Activated CD8-positive, alpha-beta memory T cell treated with anti-CD3 and anti-CD28 coated beads, Interleukin-2, amount 10 ng/mL, durations not matched to agents 7 days and 5 days (primary cell): ENCODE data around the gene ZNF213. TPM values are rescaled to one million over a fixed set of nuclear protein-coding genes. Genes with fewer than 3 reads are reported as not detected.

Source experiments
- ATAC-seq: fragments of 150-1000 bp; cut with Tn5 transposase; one replicate; pipeline ENCODE4 v1.10.0; 2021; ENCODE audit warnings: moderate library complexity
- CTCF ChIA-PET: fragments of 350-600 bp; sonication (Branson Sonifier 250); formaldehyde crosslinking; loops from one replicate; lab custom pipeline; 2021; ENCODE audit warnings: antibody characterized with exemption; lab: Charles Lee
- DNase-seq: peaks from one replicate; pipeline ENCODE4 v3.0.0-alpha.2; 2020
- H3K27ac Mint-ChIP-seq: one replicate; pipeline ENCODE4 v1.8.0; 2021; ENCODE audit warnings: mild to moderate bottlenecking, mixed read lengths
- H3K27me3 Mint-ChIP-seq: one replicate; pipeline ENCODE4 v1.8.0; 2021; ENCODE audit warnings: mixed read lengths
- H3K36me3 Mint-ChIP-seq: one replicate; pipeline ENCODE4 v1.8.0; 2021; ENCODE audit warnings: mild to moderate bottlenecking, mixed read lengths
- H3K4me1 Mint-ChIP-seq: one replicate; pipeline ENCODE4 v1.8.0; 2021; ENCODE audit warnings: mixed read lengths
- H3K4me3 Mint-ChIP-seq: one replicate; pipeline ENCODE4 v1.8.0; 2021; ENCODE audit warnings: mild to moderate bottlenecking, moderate library complexity, mixed read lengths
- H3K9me3 Mint-ChIP-seq: one replicate; pipeline ENCODE4 v1.8.0; 2022; ENCODE audit warnings: low read depth, mixed read lengths
- total RNA-seq, 2 experiments: library from RNA; stranded (reverse); gene quantifications; one replicate each; pipeline ENCODE4 v1.2.3, GENCODE V29; 2021

Gene ZNF213, protein sequence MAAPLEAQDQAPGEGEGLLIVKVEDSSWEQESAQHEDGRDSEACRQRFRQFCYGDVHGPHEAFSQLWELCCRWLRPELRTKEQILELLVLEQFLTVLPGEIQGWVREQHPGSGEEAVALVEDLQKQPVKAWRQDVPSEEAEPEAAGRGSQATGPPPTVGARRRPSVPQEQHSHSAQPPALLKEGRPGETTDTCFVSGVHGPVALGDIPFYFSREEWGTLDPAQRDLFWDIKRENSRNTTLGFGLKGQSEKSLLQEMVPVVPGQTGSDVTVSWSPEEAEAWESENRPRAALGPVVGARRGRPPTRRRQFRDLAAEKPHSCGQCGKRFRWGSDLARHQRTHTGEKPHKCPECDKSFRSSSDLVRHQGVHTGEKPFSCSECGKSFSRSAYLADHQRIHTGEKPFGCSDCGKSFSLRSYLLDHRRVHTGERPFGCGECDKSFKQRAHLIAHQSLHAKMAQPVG
- 10 to 100 TPM; 10.6 to 12.3 TPM for total RNA-seq

DNA sequence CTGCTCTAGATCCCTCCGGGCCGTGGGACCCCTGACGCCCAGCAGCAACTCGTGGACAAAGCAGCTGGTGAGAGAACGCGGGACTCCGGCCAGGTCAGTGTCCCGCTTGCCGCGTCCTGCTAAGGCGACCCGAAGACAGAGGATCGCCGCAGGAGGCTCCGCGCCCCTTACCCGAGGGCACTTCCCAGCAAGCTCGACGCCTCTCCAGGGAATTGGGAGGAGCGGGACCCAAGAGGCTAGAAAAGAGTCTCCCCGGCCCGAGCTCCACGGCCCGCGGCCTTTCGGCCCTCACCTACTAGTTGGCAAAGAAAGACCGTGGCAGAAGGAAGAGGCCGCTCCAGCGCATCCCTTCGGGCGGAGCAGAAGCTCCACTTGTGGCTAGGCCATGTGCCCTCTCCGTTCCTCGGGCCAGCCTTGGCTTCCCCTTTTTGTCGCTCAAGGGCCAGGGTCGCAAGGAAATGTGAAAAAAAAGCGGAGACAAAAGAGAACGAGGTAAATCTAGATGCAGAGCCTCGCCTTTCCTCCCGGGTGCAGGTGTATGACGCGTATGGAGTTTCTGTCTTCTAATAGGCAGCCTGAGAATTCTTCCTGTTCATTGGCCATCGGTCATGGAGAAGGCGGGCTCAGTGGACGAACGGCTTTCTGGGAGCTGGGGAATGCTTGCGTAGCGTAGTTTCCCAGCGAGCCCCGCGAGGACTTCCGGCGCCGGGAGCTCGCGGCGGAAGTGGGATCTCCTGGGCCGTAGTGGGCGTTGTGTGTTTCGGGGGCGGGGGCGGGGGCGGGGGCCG lies at the start of gene ZNF213:
Gene ZNF213 (plus strand): TSS at position 692 of the 788 bp plus-strand sequence. CDS start 2,252 bp downstream, outside the sequence.
- Mint-ChIP-seq H3K4me3 (peak within 1 kb of the TSS; percentile 93), H3K27ac (peak within 1 kb of the TSS; percentile 97), H3K4me1 (peaks cover 34% of the 10 kb centered on the region), H3K27me3 (no peaks in the 10 kb centered on the region), H3K36me3 (peaks cover 12% of the 10 kb centered on the region), H3K9me3 (no peaks in the 10 kb centered on the region)
- ATAC-seq (peak; percentile 95), DNase-seq (peak; percentile 98)
- CTCF ChIA-PET: interaction anchor here (0.9 to 14.3 kb wide), 22 partner anchors 9 to 150 kb away, joined by 3 to 400 read pairs (median 4); partner anchors contain the start of genes IL32 and ZSCAN10

DNA sequence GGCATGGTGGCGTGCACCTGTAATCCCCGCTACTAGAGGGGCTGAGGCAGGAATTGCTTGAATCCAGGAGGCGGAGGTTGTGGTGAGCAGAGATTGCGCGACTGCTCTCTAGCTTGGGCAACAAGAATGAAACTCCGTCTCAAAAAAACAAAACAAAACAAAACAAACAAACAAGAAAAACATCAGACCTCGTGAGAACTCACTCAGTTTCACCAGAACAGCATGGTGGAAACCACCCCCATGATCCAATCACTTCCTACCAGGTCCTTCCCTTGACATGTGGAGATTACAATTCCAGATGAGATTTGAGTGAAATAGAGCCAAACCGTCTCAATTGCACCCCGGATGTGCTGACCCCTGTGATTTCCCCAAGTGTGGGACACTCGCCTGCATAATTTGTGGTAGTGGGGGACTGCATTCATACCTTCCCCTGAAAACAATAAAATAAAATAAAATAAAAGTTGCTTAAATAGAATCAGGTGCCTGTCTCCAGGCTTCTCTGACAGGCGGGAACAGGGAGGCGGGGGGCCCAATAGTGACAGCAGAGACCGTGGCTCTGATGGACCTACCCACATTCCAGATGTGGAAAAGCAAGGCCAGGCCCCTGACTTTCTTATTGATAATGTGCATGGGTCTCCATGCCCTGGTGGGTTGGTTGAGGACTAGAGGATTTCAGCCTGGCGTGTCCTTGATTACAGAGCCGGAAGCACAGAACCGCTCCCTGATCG lies 48.8 kb upstream of the ZNF213 start:
- Mint-ChIP-seq H3K4me1 (peaks cover 36% of the 10 kb centered on the region), H3K9me3 (no peaks in the 10 kb centered on the region), H3K36me3 (peaks cover 12% of the 10 kb centered on the region), H3K27ac (peak overlapping the region; percentile 2), H3K4me3 (no peak overlapping the region), H3K27me3 (no peaks in the 10 kb centered on the region)
- DNase-seq: no peak
- CTCF ChIA-PET: interaction anchor here (1.5 kb wide), 1 partner anchor 10 kb away, joined by 6 read pairs; no protein-coding TSS in a partner anchor
- no peak for ATAC-seq

DNA sequence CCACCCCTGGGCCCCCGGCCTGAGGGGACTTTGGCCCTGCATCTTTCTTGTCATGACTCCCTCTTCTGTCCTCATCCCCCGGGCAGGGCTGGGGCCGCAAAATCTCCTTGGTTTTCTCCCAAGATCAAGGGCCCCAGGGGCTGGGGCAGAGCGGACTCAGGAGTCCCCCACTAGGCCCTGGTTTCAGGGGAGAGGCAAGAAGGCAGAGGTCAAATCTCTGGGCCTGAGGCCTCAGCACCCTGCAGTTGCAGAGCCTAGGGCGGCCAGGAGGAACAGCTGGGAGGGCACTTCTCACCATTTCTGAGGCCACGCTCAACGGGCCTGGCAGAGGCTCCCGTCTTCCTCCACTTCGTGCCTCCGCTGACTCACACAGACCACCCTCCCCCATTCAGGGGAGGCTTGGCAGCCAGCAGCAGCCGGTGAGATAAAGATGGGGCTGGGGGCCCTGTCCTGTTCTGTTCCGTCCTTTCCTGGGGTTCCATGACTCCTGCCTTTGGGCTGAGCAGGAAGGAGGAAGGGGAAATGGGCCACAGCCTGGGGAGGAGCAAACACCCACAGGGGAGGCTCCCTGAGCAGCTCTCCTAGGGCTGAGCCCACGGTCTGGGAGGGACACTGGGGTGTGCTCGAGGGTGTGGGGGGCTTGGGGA lies 48.1 kb upstream of the ZNF213 start:
- ATAC-seq (peak; percentile 12), DNase-seq (no peak)
- H3K4me3 Mint-ChIP-seq: no peak overlapping the region
- H3K9me3 Mint-ChIP-seq: no peaks in the 10 kb centered on the region
- H3K27ac Mint-ChIP-seq: no peak overlapping the region
- H3K27me3 Mint-ChIP-seq: no peaks in the 10 kb centered on the region
- CTCF ChIA-PET: interaction anchor here (1.2 to 2.2 kb wide), 5 partner anchors 9 to 55 kb away, joined by 3 to 6 read pairs (median 5); no protein-coding TSS in a partner anchor
- H3K36me3 Mint-ChIP-seq: peaks cover 10% of the 10 kb centered on the region
- H3K4me1 Mint-ChIP-seq: peaks cover 36% of the 10 kb centered on the region

DNA sequence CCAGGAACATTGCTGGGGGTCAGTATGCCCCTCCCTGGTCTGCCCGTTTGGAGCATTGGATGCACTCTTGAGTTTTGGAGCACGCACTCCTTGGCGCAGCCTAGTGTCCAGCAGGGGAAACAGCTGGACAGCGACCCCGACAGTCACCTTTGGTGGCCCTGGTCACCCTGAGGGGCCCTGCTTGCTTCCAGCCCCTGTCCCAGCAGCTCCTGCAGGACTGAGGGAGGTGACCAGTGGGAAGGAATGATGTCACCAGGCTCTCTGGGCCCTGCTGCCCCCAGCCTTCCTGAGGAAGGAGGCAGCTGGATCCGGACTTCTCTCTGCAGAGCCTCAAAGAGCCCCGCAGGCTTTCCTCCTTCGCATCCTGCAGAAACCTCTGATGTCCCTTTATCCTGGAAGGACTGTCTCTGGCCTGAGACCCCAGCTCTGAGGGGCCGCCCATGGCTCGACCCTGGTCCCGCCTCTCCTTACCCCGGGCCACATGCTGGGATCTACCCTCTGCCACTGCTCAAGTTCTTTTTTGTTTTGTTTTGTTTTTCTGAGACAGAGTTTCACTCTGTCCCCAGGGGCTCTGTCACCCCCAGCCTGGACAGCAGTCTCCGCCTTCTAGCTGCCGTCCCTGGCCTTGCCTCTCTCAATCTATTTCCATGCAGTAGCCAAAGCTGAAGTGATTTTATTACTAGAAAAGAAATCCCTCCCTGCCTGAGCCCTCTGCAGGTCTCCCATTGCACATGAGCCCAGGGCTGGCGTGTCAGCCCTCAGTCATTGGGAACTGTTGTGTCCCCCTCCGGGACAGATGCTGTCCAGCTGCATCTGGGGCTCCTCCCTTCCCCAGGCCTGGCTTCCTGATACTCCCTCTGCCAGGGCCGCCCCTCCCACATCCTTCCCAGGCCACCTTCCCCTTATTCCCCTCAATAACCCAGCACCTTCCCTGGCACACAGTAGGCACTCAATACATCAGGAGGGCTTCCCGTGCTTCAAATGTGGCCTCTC lies 47.3 kb upstream of the ZNF213 start:
- peak; percentile 23 for ATAC-seq
- CTCF ChIA-PET: interaction anchor here (1.2 to 21.7 kb wide), 6 partner anchors 9 to 56 kb away, joined by 3 to 400 read pairs (median 6); partner anchors contain the start of gene ZNF213
- peaks cover 36% of the 10 kb centered on the region for H3K4me1 Mint-ChIP-seq
- DNase-seq: no peak
- H3K27ac Mint-ChIP-seq: peak overlapping the region; percentile 50
- no peak overlapping the region for H3K4me3 Mint-ChIP-seq
- H3K9me3 Mint-ChIP-seq: no peaks in the 10 kb centered on the region
- peaks cover 6% of the 10 kb centered on the region for H3K36me3 Mint-ChIP-seq
- no peaks in the 10 kb centered on the region for H3K27me3 Mint-ChIP-seq

DNA sequence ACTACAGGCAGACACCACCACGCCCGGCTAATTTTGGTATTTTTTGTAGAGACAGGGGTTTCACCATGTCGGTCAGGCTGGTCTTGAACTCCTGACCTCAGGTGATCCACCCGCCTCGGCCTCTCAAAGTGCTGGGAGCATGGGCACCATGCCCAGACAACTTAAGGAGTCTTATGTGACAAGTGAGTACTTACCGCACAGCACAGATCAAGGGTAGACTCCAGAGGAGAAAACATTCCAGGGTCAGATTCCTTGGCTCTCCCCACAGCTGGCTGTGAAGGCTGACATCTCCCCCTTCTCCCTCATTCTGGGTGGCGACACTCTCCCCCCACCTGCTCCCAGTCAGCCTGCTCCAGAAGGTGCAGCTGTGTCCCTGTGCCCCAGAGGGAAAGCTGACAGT lies 46.4 kb upstream of the ZNF213 start:
- CTCF ChIA-PET: interaction anchor here (1.1 to 21.7 kb wide), 4 partner anchors 8 to 43 kb away, joined by 3 to 400 read pairs (median 6); partner anchors contain the start of gene ZNF213
- Mint-ChIP-seq H3K36me3 (peaks cover 4% of the 10 kb centered on the region), H3K4me3 (no peak overlapping the region), H3K4me1 (peaks cover 33% of the 10 kb centered on the region), H3K27ac (no peak overlapping the region), H3K9me3 (no peaks in the 10 kb centered on the region), H3K27me3 (no peaks in the 10 kb centered on the region)
- DNase-seq (no peak), ATAC-seq (no peak)

DNA sequence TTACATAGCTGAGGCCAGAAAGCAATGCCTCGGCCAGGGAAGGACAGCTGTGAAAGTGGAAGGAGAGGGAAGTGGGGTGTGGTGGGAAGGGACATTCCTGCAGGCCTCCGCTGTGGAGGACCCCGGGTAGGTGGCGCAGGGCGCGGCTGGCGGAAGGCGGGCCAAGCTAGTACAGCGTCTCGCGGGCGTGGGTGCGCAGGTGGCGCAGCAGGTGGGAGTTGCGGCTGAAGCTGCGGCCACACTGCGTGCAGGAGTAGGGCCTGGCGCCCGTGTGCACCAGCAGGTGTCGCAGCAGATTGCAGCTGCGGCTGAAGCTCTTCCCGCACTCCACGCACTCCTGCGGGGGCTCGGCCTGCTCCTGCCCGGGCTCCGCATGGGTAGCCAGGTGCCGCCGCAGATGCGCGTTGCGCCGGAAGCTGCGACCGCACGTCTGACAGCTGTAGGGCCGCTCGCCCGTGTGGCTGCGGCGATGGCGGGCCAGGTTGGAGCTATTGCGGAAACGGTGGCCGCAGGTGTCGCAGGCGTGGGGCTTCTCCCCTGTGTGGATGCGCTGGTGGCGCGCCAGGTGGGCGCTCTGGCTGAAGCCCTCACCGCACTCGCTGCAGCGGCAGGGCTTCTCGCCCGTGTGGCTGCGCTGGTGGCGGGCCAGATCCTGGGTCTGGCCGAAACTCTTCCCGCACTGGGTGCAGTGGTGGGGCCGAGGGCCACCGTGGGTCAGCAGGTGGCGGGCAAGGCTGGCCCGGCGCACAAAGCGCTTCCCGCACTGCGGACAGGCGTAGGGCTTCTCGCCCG lies 45.7 kb upstream of the ZNF213 start:
- Mint-ChIP-seq H3K4me3 (no peak overlapping the region), H3K36me3 (peaks cover 2% of the 10 kb centered on the region), H3K4me1 (peaks cover 35% of the 10 kb centered on the region), H3K27me3 (no peaks in the 10 kb centered on the region), H3K9me3 (no peaks in the 10 kb centered on the region), H3K27ac (no peak overlapping the region)
- no peak for DNase-seq
- CTCF ChIA-PET: interaction anchor here (1.1 to 21.7 kb wide), 4 partner anchors 7 to 42 kb away, joined by 3 to 400 read pairs (median 6); partner anchors contain the start of gene ZNF213
- no peak for ATAC-seq

DNA sequence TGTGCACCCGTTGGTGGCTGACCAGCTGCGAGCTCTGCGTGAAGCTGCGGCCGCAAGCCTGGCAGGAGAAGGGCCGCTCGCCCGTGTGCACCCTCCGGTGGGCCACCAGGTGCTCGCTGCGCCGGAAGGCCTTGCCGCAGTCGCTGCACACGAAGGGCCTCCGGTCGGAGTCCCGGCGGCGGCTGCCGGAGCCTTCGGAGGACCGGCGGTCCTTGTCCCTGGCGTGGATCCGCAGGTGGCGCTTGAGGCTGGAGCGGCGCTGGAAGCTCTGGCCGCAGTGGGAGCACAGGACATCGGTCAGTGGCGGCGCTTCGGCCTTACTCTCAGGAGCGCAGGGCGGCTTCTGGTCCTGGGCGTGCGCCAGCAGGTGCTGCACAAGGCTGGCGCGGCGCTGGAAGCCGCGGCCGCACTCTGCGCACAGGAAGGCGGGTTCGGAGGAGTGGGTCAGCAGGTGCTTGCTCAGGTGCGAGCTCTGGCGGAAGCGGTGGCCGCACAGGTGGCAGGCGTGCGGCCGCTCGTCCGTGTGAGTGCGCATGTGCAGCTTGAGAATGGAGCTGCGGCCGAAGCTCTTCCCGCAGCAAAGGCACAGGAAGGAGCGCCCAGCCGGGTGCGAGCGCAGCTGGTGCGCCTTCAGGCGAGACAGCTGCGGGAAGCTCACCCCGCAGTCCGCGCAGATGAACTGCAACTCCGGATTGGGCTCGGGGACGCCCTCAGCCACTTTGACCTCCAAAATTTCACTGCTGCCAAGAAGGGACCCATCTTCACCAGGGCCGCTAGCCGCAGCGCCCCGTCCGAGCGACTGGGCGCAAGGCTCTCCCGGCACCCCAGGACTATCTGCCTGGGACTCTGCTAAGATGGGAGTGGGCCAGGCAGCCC lies 44.9 kb upstream of the ZNF213 start:
- peaks cover 38% of the 10 kb centered on the region for H3K4me1 Mint-ChIP-seq
- DNase-seq (no peak), ATAC-seq (no peak)
- no peak overlapping the region for H3K4me3 Mint-ChIP-seq
- no peaks in the 10 kb centered on the region for H3K27me3 Mint-ChIP-seq
- CTCF ChIA-PET: interaction anchor here (1.1 to 21.7 kb wide), 8 partner anchors 10 to 75 kb away, joined by 3 to 400 read pairs (median 6); partner anchors contain the start of gene ZNF213
- H3K27ac Mint-ChIP-seq: no peak overlapping the region
- H3K9me3 Mint-ChIP-seq: no peaks in the 10 kb centered on the region
- H3K36me3 Mint-ChIP-seq: peaks cover 1% of the 10 kb centered on the region

DNA sequence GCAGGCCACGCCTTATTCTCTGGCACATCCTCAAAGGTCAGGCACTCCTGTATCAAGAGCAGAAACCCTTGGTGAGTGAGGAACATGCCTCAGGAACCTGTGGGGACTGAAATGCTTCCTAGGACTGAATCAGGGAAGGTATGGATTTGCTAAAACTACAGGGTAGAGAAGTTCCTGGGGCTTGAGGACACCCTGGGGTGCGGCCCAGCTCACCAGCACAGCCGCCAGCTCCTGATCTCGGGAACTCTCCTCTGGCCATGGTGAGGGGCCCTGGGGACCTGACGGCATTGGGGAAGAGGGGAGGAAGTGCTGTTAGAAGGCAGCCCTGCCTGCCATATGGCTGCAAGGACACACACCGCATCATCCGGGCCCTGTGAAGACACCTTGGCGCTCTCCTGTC lies 43.3 kb upstream of the ZNF213 start:
- H3K9me3 Mint-ChIP-seq: no peaks in the 10 kb centered on the region
- peak overlapping the region; percentile 64 for H3K27ac Mint-ChIP-seq
- ATAC-seq (no peak), DNase-seq (no peak)
- no peaks in the 10 kb centered on the region for H3K36me3 Mint-ChIP-seq
- no peak overlapping the region for H3K4me3 Mint-ChIP-seq
- H3K4me1 Mint-ChIP-seq: peaks cover 41% of the 10 kb centered on the region
- CTCF ChIA-PET: interaction anchor here (1.1 to 21.7 kb wide), 6 partner anchors 9 to 40 kb away, joined by 3 to 400 read pairs (median 6); partner anchors contain the start of gene ZNF213
- no peaks in the 10 kb centered on the region for H3K27me3 Mint-ChIP-seq

DNA sequence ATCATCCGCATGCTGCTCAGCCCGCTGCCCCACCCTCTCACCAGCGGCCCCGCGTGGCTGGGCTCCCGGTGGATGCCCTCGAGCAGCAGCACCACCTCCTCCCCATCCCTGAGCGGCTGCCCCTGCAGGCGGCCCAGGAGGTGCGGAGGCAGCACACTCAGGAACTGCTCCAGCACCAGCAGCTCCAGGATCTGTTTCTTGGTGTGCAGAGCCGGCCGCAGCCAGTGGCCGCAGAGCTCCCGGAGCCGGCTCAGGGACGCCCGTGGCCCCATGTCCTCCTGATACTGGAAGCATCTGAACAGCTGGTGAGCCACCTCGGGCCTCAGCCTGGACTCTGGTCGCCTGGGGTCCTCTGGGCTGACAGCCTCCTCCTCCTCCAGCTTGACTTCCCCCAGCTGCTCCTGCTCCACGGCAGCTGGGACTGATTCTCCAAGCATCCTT lies 42.3 kb upstream of the ZNF213 start:
- H3K4me1 Mint-ChIP-seq: peaks cover 42% of the 10 kb centered on the region

More for the DNA sequence above, 42.3 kb upstream of the ZNF213 start:
- Mint-ChIP-seq H3K4me3 (no peak overlapping the region), H3K27me3 (no peaks in the 10 kb centered on the region), H3K36me3 (no peaks in the 10 kb centered on the region), H3K9me3 (no peaks in the 10 kb centered on the region), H3K27ac (no peak overlapping the region)
- ATAC-seq (no peak), DNase-seq (no peak)
- CTCF ChIA-PET: interaction anchor here (0.8 to 21.7 kb wide), 10 partner anchors 8 to 74 kb away, joined by 3 to 400 read pairs (median 5); partner anchors contain the start of genes TNFRSF12A and ZNF213
